B cell (primary cell): Measurements from ENCODE around the gene KDM5A. TPM values are rescaled to one million over a fixed set of nuclear protein-coding genes. Genes with fewer than 3 reads are reported as not detected.
"Not testable (repeated sequence)": the region's sequence is repeated elsewhere in the genome, so short reads cannot be mapped to it uniquely, and the experiment has no call there.

Source experiments
- ATAC-seq: fragments of 200-7000 bp; cut with Tn5 transposase; one replicate; pipeline ENCODE4 v1.10.0; 2021; ENCODE audit warnings: low read depth, mild to moderate bottlenecking, moderate number of reproducible peaks, moderate library complexity
- CTCF ChIA-PET: fragments of 350-600 bp; sonication (Branson Sonifier 250); formaldehyde crosslinking; loops from one replicate; lab custom pipeline; 2021; ENCODE audit warnings: antibody characterized with exemption, inconsistent platforms; lab: Charles Lee
- POLR2A ChIA-PET: fragments of 350-600 bp; sonication (Branson Sonifier 250); formaldehyde crosslinking; loops from one replicate; lab custom pipeline; 2021; ENCODE audit warnings: antibody characterized with exemption; lab: Charles Lee
- DNase-seq: peaks from one replicate; pipeline ENCODE4 v3.0.0; 2013
- H2AFZ ChIP-seq: 2 replicates; pipeline ENCODE4 v1.6.1; 2012; ENCODE audit warnings: mild to moderate bottlenecking, low read depth, low read length; ENCODE audit not compliant: insufficient read depth, poor library complexity, severe bottlenecking
- H3K27ac ChIP-seq, 2 donors: 1 replicate in 1 of 2; 2 replicates in 1 of 2; pipeline ENCODE4 v1.5.1; 2012 to 2013; ENCODE audit warnings: low read length in 2 of 2, mild to moderate bottlenecking in 2 of 2, moderate library complexity in 1 of 2
- H3K27me3 ChIP-seq, 4 experiments: fragments of 200-600 bp in 1 of 4; sonication (generic) in 1 of 4; replicated peaks in 1 of 4; 1 replicate in 2 of 4; 2 replicates in 2 of 4; pipeline versions ENCODE4 v1.6.1 to v1.7.0; 2013 to 2016; ENCODE audit warnings: low read length in 3 of 4, mild to moderate bottlenecking in 2 of 4, mixed read lengths in 1 of 4, moderate library complexity in 1 of 4; ENCODE audit not compliant: insufficient read depth in 4 of 4, control insufficient read depth in 3 of 4; ENCODE audit errors: control extremely low read depth in 1 of 4
- H3K36me3 ChIP-seq, 2 experiments: replicated peaks in 1 of 2; 1 replicate in 1 of 2; 2 replicates in 1 of 2; pipeline versions ENCODE4 v1.6.1 to v1.7.1; 2013; ENCODE audit warnings: low read length in 1 of 2; ENCODE audit not compliant: insufficient read depth in 2 of 2, control insufficient read depth in 1 of 2; ENCODE audit errors: control extremely low read depth in 1 of 2, extremely low read depth in 1 of 2
- H3K4me1 ChIP-seq, 2 donors: fragments of 200-600 bp in 1 of 2; sonication (generic) in 1 of 2; 1 replicate in 1 of 2; 2 replicates in 1 of 2; pipeline versions ENCODE4 v1.5.1 to v1.6.1; 2013 to 2017; ENCODE audit warnings: low read length in 2 of 2; ENCODE audit not compliant: control insufficient read depth in 2 of 2, insufficient read depth in 2 of 2
- H3K4me2 ChIP-seq: replicated peaks from 2 replicates; pipeline ENCODE3; 2012; ENCODE audit warnings: mild to moderate bottlenecking, low read depth, low read length; ENCODE audit not compliant: poor library complexity, severe bottlenecking
- H3K4me3 ChIP-seq, 5 experiments: fragments of 200-600 bp in 1 of 5; sonication (generic) in 1 of 5; 1 replicate in 3 of 5; 2 replicates in 2 of 5; pipeline versions ENCODE4 v1.5.1 to v1.7.0; 2011 to 2016; ENCODE audit warnings: low read length in 4 of 5, mild to moderate bottlenecking in 4 of 5, low read depth in 2 of 5, control low read depth in 1 of 5, moderate library complexity in 1 of 5; ENCODE audit not compliant: insufficient read depth in 1 of 5; ENCODE audit errors: control extremely low read depth in 1 of 5, extremely low read depth in 1 of 5
- H3K79me2 ChIP-seq: fragments of 200-600 bp; sonication (generic); one replicate; pipeline ENCODE4 v1.6.0; 2016; ENCODE audit warnings: low read length; ENCODE audit not compliant: control insufficient read depth, insufficient read depth
- H3K9ac ChIP-seq: fragments of 200-600 bp; sonication (generic); 2 replicates; pipeline ENCODE4 v1.6.1; 2017; ENCODE audit warnings: mild to moderate bottlenecking, low read length, moderate library complexity
- H3K9me3 ChIP-seq, 3 donors: one replicate each; pipeline versions ENCODE4 v1.6.1 to v1.7.1; 2013; ENCODE audit warnings: low read length in 2 of 3; ENCODE audit not compliant: control insufficient read depth in 2 of 3, insufficient read depth in 1 of 3; ENCODE audit errors: control extremely low read depth in 1 of 3
- H4K20me1 ChIP-seq: 2 replicates; pipeline ENCODE4 v1.6.0; 2012; ENCODE audit warnings: mild to moderate bottlenecking, low read length; ENCODE audit not compliant: insufficient read depth, control insufficient read depth, poor library complexity, severe bottlenecking
- H3K27ac Mint-ChIP-seq: one replicate; pipeline ENCODE4 v1.8.0; 2021; ENCODE audit warnings: mixed read lengths
- H3K27me3 Mint-ChIP-seq: one replicate; pipeline ENCODE4 v1.8.0; 2021; ENCODE audit warnings: mixed read lengths
- H3K4me1 Mint-ChIP-seq: one replicate; pipeline ENCODE4 v1.8.0; 2021; ENCODE audit warnings: mixed read lengths
- H3K4me3 Mint-ChIP-seq: one replicate; pipeline ENCODE4 v1.8.0; 2021; ENCODE audit warnings: mixed read lengths
- H3K9me3 Mint-ChIP-seq: one replicate; pipeline ENCODE4 v1.8.0; 2022; ENCODE audit warnings: mixed read lengths; ENCODE audit not compliant: insufficient read depth
- EZH2 ChIP-seq: IDR thresholded peaks from 2 replicates; pipeline ENCODE4 v1.6.1; 2012; ENCODE audit warnings: borderline replicate concordance, low read depth, mild to moderate bottlenecking, moderate library complexity, low read length; ENCODE audit not compliant: insufficient read depth, poor library complexity, severe bottlenecking
- WGBS: methylation state at CpG from one replicate; pipeline ENCODE4 v1.1.5; 2013; ENCODE audit warnings: missing lambda C conversion rate; ENCODE audit not compliant: insufficient coverage; 5-methylcytosine and 5-hydroxymethylcytosine counted together
- intact Hi-C: fragments of 100-400 bp; cut with micrococcal nuclease; formaldehyde crosslinking; loops from one replicate; pipeline ENCODE4 v1.10.0; 2022
- polyA plus RNA-seq: library from polyadenylated mRNA; depleted of rRNA; stranded (reverse); fragments of >200 nt; gene quantifications from 2 replicates; pipeline ENCODE4 v1.2.3, GENCODE V29; 2012
- total RNA-seq, 2 donors: library from RNA; stranded (reverse); fragments of 120-200 nt in 1 of 2; gene quantifications; 1 replicate in 1 of 2; 2 replicates in 1 of 2; pipeline versions ENCODE4 v1.2.3 to v1.2.4, GENCODE V29; 2013 to 2022
- TF ChIP-seq, protein P1 (sequence below): fragments of 200-600 bp; IDR thresholded peaks from one replicate; pipeline ENCODE4 v1.8.0; 2022; ENCODE audit warnings: antibody characterized with exemption, mild to moderate bottlenecking

Gene KDM5A
- total and polyA plus RNA-seq, 2 donors (not counting 1 experiment from before 2014, with no cell fraction given): 13.0 to 171 TPM

DNA sequence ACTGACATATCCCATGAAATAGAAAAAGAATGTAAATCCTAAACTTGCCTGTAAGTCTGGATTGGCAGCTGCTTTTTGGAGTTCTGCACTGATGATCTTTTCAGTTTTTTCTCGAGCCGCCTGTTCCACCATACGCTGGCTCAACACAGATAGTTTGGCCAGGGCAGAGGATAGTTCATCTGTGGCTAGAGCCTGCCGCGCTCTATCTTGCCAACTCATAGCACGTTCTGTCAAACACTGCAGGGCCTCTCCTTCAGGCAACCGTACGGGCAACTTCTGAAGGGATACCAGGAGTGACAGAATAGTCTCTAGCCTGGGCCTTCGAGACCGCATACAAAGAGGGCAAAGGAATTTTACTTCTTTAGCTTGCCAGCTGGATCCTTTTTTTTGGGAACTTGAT lies 81.7 kb downstream of the KDM5A start:
- Mint-ChIP-seq H3K4me1 (peaks cover 1% of the 10 kb centered on the region), H3K27me3 (no peaks in the 10 kb centered on the region), H3K27ac (no peak overlapping the region), H3K9me3 (no peaks in the 10 kb centered on the region), H3K4me3 (no peak overlapping the region)
- Histone ChIP-seq H3K4me2 (no peak overlapping the region), H3K36me3 (peaks cover 10 to 84% of the 10 kb centered on the region in 2 experiments), H2AFZ (no peak overlapping the region), H3K9me3 (peaks cover 0 to 2% (median 0%) of the 10 kb centered on the region in 3 donors), H3K4me3 (no peak overlapping the region), H4K20me1 (peaks cover 8% of the 10 kb centered on the region), H3K27ac (no peak overlapping the region), H3K27me3 (no peaks in the 10 kb centered on the region), H3K79me2 (peaks cover 51% of the 10 kb centered on the region), H3K4me1 (no peaks in the 10 kb centered on the region), H3K9ac (no peak overlapping the region)
- ChIA-PET POLR2A (no interaction called here), CTCF (no interaction called here)
- over 99% methylated on average over 10 of the region's 10 CpGs for WGBS
- ATAC-seq (no peak), DNase-seq (no peak)
- TF ChIP-seq, protein P1, sequence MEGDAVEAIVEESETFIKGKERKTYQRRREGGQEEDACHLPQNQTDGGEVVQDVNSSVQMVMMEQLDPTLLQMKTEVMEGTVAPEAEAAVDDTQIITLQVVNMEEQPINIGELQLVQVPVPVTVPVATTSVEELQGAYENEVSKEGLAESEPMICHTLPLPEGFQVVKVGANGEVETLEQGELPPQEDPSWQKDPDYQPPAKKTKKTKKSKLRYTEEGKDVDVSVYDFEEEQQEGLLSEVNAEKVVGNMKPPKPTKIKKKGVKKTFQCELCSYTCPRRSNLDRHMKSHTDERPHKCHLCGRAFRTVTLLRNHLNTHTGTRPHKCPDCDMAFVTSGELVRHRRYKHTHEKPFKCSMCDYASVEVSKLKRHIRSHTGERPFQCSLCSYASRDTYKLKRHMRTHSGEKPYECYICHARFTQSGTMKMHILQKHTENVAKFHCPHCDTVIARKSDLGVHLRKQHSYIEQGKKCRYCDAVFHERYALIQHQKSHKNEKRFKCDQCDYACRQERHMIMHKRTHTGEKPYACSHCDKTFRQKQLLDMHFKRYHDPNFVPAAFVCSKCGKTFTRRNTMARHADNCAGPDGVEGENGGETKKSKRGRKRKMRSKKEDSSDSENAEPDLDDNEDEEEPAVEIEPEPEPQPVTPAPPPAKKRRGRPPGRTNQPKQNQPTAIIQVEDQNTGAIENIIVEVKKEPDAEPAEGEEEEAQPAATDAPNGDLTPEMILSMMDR: no peak
- TF ChIP-seq EZH2: no peak
- intact Hi-C loops: no loop called here

DNA sequence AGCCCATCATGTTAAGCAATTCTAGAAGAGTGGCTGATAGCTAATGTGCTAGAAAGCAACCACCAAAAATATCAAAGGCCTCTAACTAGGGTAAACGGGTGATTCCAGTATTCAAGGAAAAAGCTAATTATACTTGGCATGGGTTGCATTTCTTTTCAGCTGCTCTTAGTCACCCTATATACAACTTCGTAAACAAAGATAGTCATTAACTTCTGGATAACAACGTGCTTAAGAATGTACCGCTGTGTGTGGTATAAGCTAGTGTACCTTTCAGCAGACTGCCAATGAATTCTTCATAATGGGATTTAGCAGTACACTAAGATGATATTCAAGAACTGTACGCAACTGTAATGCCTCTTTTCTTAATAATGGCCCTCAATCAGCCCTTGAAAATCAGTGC lies 84.3 kb downstream of the KDM5A start:
- peaks cover 8% of the 10 kb centered on the region for H4K20me1 ChIP-seq
- 100% methylated on average over 2 of the region's 5 CpGs for WGBS
- Mint-ChIP-seq H3K27me3 (no peaks in the 10 kb centered on the region), H3K9me3 (peaks cover 2% of the 10 kb centered on the region), H3K27ac (no peak overlapping the region), H3K4me3 (no peak overlapping the region), H3K4me1 (peaks cover 16% of the 10 kb centered on the region)
- no peak for ATAC-seq
- no peak for TF ChIP-seq EZH2
- TF ChIP-seq, protein P1: no peak
- intact Hi-C loops: no loop called here
- H3K4me3 ChIP-seq: no peak overlapping the region
- H3K79me2 ChIP-seq: peaks cover 34% of the 10 kb centered on the region
- no peak overlapping the region for H3K9ac ChIP-seq
- ChIA-PET CTCF (no interaction called here), POLR2A (no interaction called here)
- H2AFZ ChIP-seq: no peak overlapping the region
- H3K27ac ChIP-seq: no peak overlapping the region
- no peak for DNase-seq
- no peaks in the 10 kb centered on the region for H3K4me1 ChIP-seq
- H3K36me3 ChIP-seq: peaks cover 12 to 70% of the 10 kb centered on the region in 2 experiments
- peaks cover 0 to 3% (median 0%) of the 10 kb centered on the region in 3 donors for H3K9me3 ChIP-seq
- H3K4me2 ChIP-seq: no peak overlapping the region
- H3K27me3 ChIP-seq: no peaks in the 10 kb centered on the region

DNA sequence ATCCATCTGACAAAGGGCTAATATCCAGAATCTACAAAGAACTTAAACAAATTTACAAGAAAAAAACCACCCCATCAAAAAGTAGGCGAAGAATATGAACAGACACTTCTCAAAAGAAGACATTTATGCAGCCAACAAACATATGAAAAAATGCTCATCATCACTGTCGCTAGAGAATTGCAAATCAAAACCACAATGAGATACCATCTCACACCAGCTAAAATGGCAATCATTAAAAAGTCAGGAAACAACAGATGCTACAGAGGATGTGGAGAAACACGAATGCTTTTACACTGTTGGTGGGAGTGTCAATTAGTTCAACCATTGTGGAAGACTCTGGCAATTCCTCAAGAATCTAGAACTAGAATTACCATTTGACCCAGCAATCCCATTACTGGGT lies 86.4 kb downstream of the KDM5A start:
- H3K9me3 Mint-ChIP-seq, H2AFZ ChIP-seq, H3K4me2 ChIP-seq, DNase-seq, intact Hi-C loops, CTCF ChIA-PET, H3K9ac ChIP-seq, H3K4me1 ChIP-seq, H3K27me3 ChIP-seq, H3K4me3 ChIP-seq, H3K9me3 ChIP-seq, H3K4me3 Mint-ChIP-seq, H3K27ac ChIP-seq, H3K27me3 Mint-ChIP-seq, ATAC-seq, H3K27ac Mint-ChIP-seq, POLR2A ChIA-PET: not testable (repeated sequence)
- Histone ChIP-seq H3K36me3 (peaks cover 12 to 59% of the 10 kb centered on the region in 2 experiments), H3K79me2 (peaks cover 30% of the 10 kb centered on the region), H4K20me1 (peaks cover 12% of the 10 kb centered on the region)
- WGBS: no CpG with 5 or more reads among the region's 3 CpGs
- H3K4me1 Mint-ChIP-seq: peaks cover 16% of the 10 kb centered on the region
